HG02571 (cell line): ENCODE measurements around the gene RETREG3.
"Not testable (repeated sequence)": the region's sequence is repeated elsewhere in the genome, so short reads cannot be mapped to it uniquely, and the experiment has no call there.

ENCODE experiments used
- ATAC-seq: cut with Tn5 transposase; IDR thresholded peaks from one replicate; pipeline ENCODE4 v1.9.1; 2021; ENCODE audit warnings: mild to moderate bottlenecking, moderate library complexity; ENCODE audit not compliant: unreplicated experiment

Gene RETREG3

DNA sequence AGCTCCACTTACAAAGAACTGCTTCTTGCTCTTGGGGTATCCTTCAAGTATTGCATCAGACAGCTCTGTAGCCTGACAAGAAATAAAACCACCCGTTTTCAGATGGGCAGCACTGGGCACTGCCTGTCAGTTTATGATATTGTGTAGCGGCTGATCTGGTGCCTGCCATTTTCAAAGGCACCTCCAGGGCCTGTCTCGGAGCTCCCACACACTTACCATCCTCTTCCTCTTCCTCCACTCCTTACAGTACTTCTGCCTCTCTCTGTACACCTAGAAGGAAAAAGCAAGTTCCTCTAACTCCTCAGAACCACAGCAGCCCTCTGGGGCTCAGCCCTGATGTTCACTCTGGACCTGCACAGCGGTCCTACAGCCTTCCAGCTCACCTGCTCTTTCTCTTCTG lies 36.1 kb downstream of the RETREG3 start:
- ATAC-seq = no peak

- no peak for ATAC-seq
These were observed 37.5 kb downstream of the RETREG3 start for GRCh38 chr17:42571435-42572225.

GRCh38 chr17:42568341-42569111 lies 40.6 kb downstream of the RETREG3 start:
- no peak for ATAC-seq

- ATAC-seq = peak; percentile 48
These were observed 42.1 kb downstream of the RETREG3 start, which contains the start of gene MLX for GRCh38 chr17:42566883-42567573. MLX (plus strand) TSS chr17:42567100; CDS start chr17:42567125, 25 bp downstream.

DNA sequence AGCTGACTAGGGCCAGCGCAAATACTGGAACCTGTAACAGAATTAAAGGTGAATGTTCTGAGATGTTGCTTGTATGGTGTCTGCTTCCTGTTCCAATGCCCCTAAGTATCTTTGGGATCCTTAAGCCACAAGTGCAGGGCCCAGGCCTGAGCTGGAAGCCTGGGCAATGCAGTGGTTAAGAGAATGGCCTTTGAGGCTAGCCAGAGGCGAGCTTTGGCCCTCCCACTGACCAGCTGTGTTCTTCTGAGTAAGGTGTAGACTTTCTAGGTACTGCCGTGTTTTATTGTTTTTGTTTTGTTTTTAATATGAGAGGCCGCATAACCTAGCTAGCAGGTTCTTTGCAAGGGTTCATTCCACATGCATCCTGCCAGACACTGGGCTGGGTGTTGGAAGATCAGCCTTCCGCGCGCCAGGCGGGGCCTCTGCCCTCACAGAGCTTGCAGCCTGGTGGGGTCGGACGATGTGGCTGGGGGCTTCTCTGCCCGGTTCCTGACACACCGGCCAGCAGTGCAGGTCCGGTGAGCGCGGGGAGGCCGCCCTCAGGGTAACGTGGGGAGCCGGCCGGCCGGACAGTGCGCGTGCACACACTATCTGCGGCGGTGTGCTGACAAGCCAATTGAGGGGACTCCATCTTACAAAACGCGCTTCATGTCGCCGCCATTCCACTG lies 42.8 kb downstream of the RETREG3 start:
- no peak for ATAC-seq

DNA sequence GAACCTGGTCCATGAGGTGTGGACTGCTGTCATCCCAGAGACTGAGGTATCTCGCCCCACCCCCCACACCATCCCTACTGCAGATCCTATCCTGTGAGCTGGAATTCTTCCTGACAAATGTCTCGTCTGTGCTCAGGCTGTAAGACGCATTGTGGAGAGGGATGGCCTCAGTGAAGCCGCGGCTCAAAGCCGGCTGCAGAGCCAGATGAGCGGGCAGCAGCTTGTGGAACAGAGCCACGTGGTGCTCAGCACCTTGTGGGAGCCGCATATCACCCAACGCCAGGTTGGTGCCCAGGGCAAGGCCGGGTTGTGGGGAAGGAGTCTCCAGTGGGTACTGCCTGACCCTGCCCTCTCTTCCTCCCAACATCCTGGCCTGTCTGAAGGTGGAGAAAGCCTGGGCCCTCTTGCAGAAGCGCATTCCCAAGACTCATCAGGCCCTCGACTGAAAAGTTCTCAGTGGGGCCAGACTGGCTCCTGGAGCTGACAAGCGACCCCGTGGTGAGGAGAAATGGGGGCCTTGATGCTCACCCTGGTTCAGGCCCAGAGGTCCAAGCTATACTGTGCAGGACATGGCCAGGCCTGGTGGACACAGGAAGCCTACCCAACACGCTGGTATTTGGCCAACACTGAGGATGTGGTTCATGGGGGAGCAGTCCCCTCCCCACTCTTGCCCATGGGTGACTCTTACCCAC lies 43.5 kb downstream of the RETREG3 start:
- ATAC-seq = no peak

GRCh38 chr17:42564815-42565522 lies 44.2 kb downstream of the RETREG3 start:
- no peak for ATAC-seq

DNA sequence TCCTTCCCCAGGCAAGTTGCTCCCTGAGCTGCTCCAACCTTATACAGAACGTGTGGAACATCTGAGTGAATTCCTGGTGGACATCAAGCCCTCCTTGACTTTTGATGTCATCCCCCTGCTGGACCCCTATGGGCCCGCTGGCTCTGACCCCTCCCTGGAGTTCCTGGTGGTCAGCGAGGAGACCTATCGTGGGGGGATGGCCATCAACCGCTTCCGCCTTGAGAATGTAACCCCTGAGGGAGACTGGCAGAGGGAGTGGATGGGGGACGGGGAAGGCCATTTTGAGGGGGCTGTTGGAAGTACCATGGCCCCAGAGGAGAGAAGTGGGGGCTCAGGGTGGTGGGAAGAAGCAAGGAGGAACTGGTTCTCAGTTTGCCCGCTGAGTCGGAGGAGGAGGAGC lies 45.2 kb downstream of the RETREG3 start:
- no peak for ATAC-seq

GRCh38 chr17:42563543-42563942 lies 45.6 kb downstream of the RETREG3 start:
- ATAC-seq = no peak

- no peak for ATAC-seq
These were observed 46.0 kb downstream of the RETREG3 start for GRCh38 chr17:42563143-42563509.

DNA sequence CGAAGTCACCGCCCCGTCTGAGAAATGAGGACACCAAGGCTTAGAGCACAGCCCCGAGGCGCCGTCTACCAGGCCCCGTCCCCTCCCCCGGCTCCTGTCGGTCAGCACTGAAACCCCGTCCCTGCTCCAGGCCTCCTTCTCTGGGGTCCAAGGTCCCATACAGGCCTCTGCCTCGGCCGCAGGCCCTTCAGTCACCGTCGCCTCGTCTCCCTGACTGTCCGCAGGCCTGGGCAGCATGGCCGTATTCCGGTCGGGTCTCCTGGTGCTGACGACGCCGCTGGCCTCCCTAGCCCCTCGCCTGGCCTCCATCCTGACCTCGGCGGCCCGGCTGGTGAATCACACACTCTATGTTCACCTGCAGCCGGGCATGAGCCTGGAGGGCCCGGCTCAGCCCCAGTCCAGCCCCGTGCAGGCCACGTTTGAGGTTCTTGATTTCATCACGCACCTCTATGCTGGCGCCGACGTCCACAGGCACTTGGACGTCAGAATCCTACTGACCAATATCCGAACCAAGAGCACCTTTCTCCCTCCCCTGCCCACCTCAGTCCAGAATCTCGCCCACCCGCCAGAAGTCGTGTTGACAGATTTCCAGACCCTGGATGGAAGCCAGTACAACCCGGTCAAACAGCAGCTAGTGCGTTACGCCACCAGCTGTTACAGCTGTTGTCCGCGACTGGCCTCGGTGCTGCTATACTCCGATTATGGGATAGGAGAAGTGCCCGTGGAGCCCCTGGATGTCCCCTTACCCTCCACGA lies 46.6 kb downstream of the RETREG3 start:
- no peak for ATAC-seq

- ATAC-seq = no peak
These were observed 47.2 kb downstream of the RETREG3 start, which contains the start of gene COASY for GRCh38 chr17:42561897-42562387. COASY (plus strand) TSS chr17:42562148; CDS start chr17:42562623, 475 bp downstream.

GRCh38 chr17:42560246-42560645 lies 48.9 kb downstream of the RETREG3 start:
- no peak for ATAC-seq

DNA sequence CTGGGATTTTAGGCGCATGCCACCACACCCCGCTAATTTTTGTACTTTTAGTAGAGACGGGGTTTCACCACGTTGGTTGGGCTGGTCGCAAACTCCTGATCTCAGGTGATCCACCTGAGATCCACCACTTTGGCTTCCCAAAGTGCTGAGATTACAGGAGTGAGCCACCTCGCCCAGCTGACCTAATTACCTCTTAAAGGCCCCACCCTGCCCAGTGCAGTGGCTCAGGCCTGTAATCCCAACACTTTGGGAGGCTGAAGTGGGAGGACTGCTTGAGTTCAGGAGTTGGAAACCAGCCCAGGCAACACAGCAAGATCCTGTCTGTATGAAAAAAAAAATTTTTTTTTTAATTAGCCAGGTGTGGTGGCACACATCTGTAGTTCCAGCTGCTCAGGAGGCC lies 50.1 kb downstream of the RETREG3 start:
- no peak for ATAC-seq

- not testable (repeated sequence) for ATAC-seq
These were observed 53.1 kb downstream of the RETREG3 start for GRCh38 chr17:42555961-42556617.

DNA sequence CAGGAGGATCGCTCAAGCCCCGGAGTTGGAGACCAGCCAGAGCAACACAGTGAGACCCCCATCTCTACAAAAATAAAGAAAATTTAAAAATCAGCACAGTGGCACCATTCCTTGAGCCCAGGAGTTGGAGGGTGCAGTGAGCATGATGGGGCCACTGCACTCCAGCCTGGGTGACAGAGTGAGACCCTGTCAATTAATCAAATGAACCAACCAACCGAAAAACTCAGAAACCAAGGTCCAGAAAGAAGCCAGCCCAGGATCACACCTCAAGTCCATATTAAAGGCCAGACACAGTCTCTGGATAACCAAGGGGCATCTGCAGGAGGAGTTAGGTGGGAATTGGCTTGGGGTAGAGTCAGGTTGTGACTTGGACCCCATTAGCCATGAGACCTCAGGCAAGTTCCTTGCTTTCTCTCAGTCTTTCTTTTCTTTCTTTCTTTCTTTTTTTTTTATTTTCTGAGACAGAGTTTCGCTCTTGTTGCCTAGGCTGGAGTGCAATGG lies 54.0 kb downstream of the RETREG3 start:
- no peak for ATAC-seq

DNA sequence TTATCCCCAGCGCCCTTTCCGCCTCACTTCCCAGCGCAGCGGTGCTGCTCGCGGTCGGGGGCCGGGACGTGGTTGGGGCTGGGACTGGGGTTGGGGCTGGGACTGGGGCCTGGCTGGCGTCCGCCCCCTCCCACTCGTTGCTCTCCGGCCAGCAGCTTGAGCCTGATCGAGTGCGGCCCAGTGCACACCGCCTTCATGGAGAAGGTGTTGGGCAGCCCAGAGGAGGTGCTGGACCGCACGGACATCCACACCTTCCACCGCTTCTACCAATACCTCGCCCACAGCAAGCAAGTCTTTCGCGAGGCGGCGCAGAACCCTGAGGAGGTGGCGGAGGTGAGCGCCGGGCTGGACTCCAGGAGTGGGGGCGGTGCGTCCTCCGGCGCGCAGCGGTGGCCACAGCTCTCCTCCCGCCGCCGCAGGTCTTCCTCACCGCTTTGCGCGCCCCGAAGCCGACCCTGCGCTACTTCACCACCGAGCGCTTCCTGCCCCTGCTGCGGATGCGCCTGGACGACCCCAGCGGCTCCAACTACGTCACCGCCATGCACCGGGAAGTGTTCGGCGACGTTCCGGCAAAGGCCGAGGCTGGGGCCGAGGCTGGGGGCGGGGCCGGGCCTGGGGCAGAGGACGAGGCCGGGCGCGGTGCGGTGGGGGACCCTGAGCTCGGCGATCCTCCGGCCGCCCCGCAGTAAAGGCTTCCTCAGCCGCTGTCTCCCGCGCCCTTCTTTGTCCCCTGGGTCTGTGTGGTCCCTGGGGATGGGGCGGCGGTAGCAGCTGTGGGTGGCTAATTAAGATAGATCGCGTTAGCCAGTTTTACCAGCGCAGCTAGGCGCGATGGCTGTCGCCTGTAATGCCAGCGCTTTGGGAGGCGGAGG lies 54.7 kb downstream of the RETREG3 start:
- ATAC-seq = peak; percentile 71
